Vagina (tissue), 2 donors: Measurements from ENCODE around the gene COL8A2.

Experiments used
- POLR2A ChIP-seq, 2 donors: fragments of 450-650 bp; IDR thresholded peaks; one replicate each; pipeline ENCODE4 v1.6.1; 2017; ENCODE audit warnings: antibody characterized with exemption in 2 of 2, mild to moderate bottlenecking in 2 of 2, moderate library complexity in 2 of 2
- TF ChIP-seq, protein P1 (sequence below), 3 experiments: fragments of 450-650 bp in 2 of 3; fragments of 200-600 bp in 1 of 3; sonication (generic) in 1 of 3; IDR thresholded peaks; one replicate each; pipeline ENCODE4 v1.5.1; 2017 to 2019; ENCODE audit warnings: antibody characterized with exemption in 3 of 3, mild to moderate bottlenecking in 2 of 3, moderate library complexity in 2 of 3

DNA sequence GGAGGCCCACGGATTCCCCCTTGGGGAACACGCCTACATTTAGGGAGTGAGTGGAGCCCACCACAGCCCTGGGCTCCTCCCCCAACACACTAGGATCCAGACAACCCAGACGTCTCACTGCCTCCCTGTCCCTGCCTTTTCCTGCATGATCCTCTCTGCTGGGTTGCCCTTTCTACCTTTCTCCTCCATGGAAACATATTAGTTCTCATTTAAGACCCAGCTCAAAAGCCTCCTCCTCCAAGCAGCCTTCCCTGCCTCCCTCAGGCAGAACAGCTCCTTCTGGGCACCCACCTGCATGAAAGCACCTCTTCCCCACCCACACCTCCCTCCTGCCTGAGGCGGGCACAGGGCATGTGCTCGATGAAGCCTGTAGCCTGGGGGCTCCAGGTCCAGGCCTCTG lies 10.7 kb downstream of the COL8A2 start:
- TF ChIP-seq, protein P1, sequence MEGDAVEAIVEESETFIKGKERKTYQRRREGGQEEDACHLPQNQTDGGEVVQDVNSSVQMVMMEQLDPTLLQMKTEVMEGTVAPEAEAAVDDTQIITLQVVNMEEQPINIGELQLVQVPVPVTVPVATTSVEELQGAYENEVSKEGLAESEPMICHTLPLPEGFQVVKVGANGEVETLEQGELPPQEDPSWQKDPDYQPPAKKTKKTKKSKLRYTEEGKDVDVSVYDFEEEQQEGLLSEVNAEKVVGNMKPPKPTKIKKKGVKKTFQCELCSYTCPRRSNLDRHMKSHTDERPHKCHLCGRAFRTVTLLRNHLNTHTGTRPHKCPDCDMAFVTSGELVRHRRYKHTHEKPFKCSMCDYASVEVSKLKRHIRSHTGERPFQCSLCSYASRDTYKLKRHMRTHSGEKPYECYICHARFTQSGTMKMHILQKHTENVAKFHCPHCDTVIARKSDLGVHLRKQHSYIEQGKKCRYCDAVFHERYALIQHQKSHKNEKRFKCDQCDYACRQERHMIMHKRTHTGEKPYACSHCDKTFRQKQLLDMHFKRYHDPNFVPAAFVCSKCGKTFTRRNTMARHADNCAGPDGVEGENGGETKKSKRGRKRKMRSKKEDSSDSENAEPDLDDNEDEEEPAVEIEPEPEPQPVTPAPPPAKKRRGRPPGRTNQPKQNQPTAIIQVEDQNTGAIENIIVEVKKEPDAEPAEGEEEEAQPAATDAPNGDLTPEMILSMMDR (IDR thresholded peaks at IDR 0.05): no peak
- no peak for TF ChIP-seq POLR2A (IDR thresholded peaks at IDR 0.05)
